A549 (cell line): Measurements from ENCODE around the gene NTN1. TPM values are rescaled to one million over a fixed set of nuclear protein-coding genes. Genes with fewer than 3 reads are reported as not detected.

Source experiments
- ATAC-seq, 2 experiments: fragments of 200-7000 bp in 1 of 2; fragments of >200 bp in 1 of 2; cut with Nextera tagmentation in 1 of 2; cut with Tn5 transposase in 1 of 2; 3 replicates each; pipeline versions ENCODE4 v1.8.0 to v1.9.1; 2018 to 2020; ENCODE audit warnings: mild to moderate bottlenecking in 1 of 2, moderate library complexity in 1 of 2
- CTCF ChIA-PET: fragments of 300-600 bp; sonication (Branson Sonifier 250); formaldehyde crosslinking; extraction: SDS; loops from one replicate; lab custom pipeline; 2021; ENCODE audit warnings: antibody characterized with exemption, inconsistent platforms; lab: Yijun Ruan, JAX
- POLR2A ChIA-PET: fragments of 350-600 bp; formaldehyde crosslinking; extraction: SDS; loops from one replicate; lab custom pipeline; 2021; ENCODE audit warnings: antibody characterized with exemption, inconsistent platforms; lab: Yijun Ruan, JAX
- DNase-seq, 2 experiments: peaks; one replicate each; pipeline versions ENCODE4 v3.0.0 to v3.0.0-alpha.2; 2011 to 2016; ENCODE audit warnings: low read depth in 1 of 2, low spot score in 1 of 2
- FAIRE-seq: peaks from 2 replicates; lab custom pipeline; 2011; peaks lifted over from hg19 to GRCh38; lab: Jason Lieb, UNC
- H3K27ac ChIP-seq, 2 experiments: fragments of >200 bp; sonication (Bioruptor Twin); formaldehyde crosslinking; 3 replicates each; pipeline ENCODE4 v1.5.1; 2016 to 2017
- H3K4me1 ChIP-seq: fragments of >200 bp; sonication (Bioruptor Twin); formaldehyde crosslinking; 3 replicates; pipeline ENCODE4 v1.6.1; 2016
- H3K4me2 ChIP-seq: fragments of >200 bp; sonication (Bioruptor Twin); formaldehyde crosslinking; 3 replicates; pipeline ENCODE4 v1.6.1; 2016
- H3K4me3 ChIP-seq: fragments of >200 bp; sonication (Bioruptor Twin); formaldehyde crosslinking; 3 replicates; pipeline ENCODE4 v1.5.1; 2016
- H3K9me3 ChIP-seq: fragments of >200 bp; sonication (Bioruptor Twin); formaldehyde crosslinking; 3 replicates; pipeline ENCODE4 v1.6.1; 2016
- CEBPB ChIP-seq, 2 experiments: fragments of >200 bp in 1 of 2; sonication (Bioruptor Twin) in 1 of 2; formaldehyde crosslinking in 1 of 2; IDR thresholded peaks; 2 replicates each; pipeline ENCODE4 v1.6.1; 2012 to 2016
- E2F6 ChIP-seq: IDR thresholded peaks from 2 replicates; pipeline ENCODE4 v1.6.1; 2012; ENCODE audit warnings: low read depth, borderline replicate concordance
- EP300 ChIP-seq, 2 experiments: fragments of >200 bp; sonication (Bioruptor Twin); formaldehyde crosslinking; IDR thresholded peaks; 2 replicates in 1 of 2; 3 replicates in 1 of 2; pipeline ENCODE4 v1.6.1; 2016 to 2017
- FOXS1 ChIP-seq: fragments of 250-450 bp; sonication (Bioruptor Pico); IDR thresholded peaks from 2 replicates; pipeline ENCODE4 v1.5.0; 2020; ENCODE audit warnings: mild to moderate bottlenecking, moderate library complexity
- HES2 ChIP-seq: fragments of >200 bp; sonication (Bioruptor Twin); formaldehyde crosslinking; IDR thresholded peaks from 2 replicates; pipeline ENCODE4 v1.6.1; 2016
- HOXB5 ChIP-seq: fragments of 250-450 bp; sonication (Bioruptor Pico); IDR thresholded peaks from 2 replicates; pipeline ENCODE4 v1.5.0; 2020; ENCODE audit warnings: mild to moderate bottlenecking, moderate library complexity
- JUN ChIP-seq, 2 experiments: fragments of >200 bp; sonication (Bioruptor Twin); formaldehyde crosslinking; IDR thresholded peaks; 2 replicates in 1 of 2; 3 replicates in 1 of 2; pipeline ENCODE4 v1.6.1; 2016 to 2017
- KDM5A ChIP-seq: fragments of 200-600 bp; sonication (generic); IDR thresholded peaks from 2 replicates; pipeline ENCODE4 v1.6.1; 2016; ENCODE audit warnings: antibody characterized with exemption, mild to moderate bottlenecking
- MAX ChIP-seq: IDR thresholded peaks from 2 replicates; pipeline ENCODE4 v1.6.1; 2012
- MAZ ChIP-seq: fragments of 150-350 bp; IDR thresholded peaks from 2 replicates; pipeline ENCODE4 v1.6.1; 2014; ENCODE audit warnings: antibody characterized with exemption, low read depth, low read length, borderline replicate concordance
- NR3C1 ChIP-seq: fragments of >200 bp; sonication (Bioruptor Twin); formaldehyde crosslinking; IDR thresholded peaks from 3 replicates; pipeline ENCODE4 v1.6.1; 2017
- PHF8 ChIP-seq: fragments of 200-600 bp; sonication (generic); IDR thresholded peaks from 2 replicates; pipeline ENCODE4 v1.6.1; 2016; ENCODE audit warnings: low read depth, mild to moderate bottlenecking, antibody characterized with exemption, moderate library complexity, borderline replicate concordance
- SMC3 ChIP-seq: fragments of >200 bp; sonication (Bioruptor Twin); formaldehyde crosslinking; IDR thresholded peaks from 3 replicates; pipeline ENCODE4 v1.6.1; 2018; ENCODE audit warnings: inconsistent platforms
- TP53 ChIP-seq: fragments of 250-450 bp; sonication (Bioruptor Pico); IDR thresholded peaks from 2 replicates; pipeline ENCODE4 v1.5.0; 2021; ENCODE audit warnings: mild to moderate bottlenecking, moderate library complexity
- USF2 ChIP-seq: fragments of 450-650 bp; IDR thresholded peaks from 2 replicates; pipeline ENCODE4 v1.6.1; 2014; ENCODE audit warnings: antibody characterized with exemption
- ZC3H11A ChIP-seq: fragments of 450-650 bp; IDR thresholded peaks from 2 replicates; pipeline ENCODE4 v1.6.1; 2014; ENCODE audit warnings: antibody characterized with exemption, mild to moderate bottlenecking
- WGBS: methylation state at CpG from one replicate; pipeline ENCODE4 v1.1.6; 2017; ENCODE audit errors: missing lambda C conversion rate; 5-methylcytosine and 5-hydroxymethylcytosine counted together
- polyA plus RNA-seq, 4 experiments: library from polyadenylated mRNA; depleted of rRNA in 3 of 4; stranded (reverse); fragments of >200 nt; fragmentation: RNase III in 1 of 4; extraction: RNeasy Plus Mini Kit Qiagen cat#74134 plus additional on column Dnase treatment in 1 of 4; gene quantifications; 2 replicates in 3 of 4; 3 replicates in 1 of 4; pipeline ENCODE4 v1.2.3, GENCODE V29; 2011 to 2017

Gene NTN1
- polyA plus RNA-seq, 2 of the 4 experiments (the other 2 are of a cell fraction), result 0.12 to 0.13 TPM

GRCh38 chr17:9239793-9240658 lies 218.7 kb downstream of the NTN1 start:
- peak overlapping the region; percentile 76 to 85 for H3K27ac ChIP-seq
- POLR2A ChIA-PET, result interaction anchor here (1.3 kb wide), 1 partner anchor 23 kb away, joined by 3 read pairs; no protein-coding TSS in a partner anchor
- DNase-seq (peak; percentile 50 to 66), FAIRE-seq (no peak), ATAC-seq (peak; percentile 52 to 77)
- CTCF ChIA-PET, result no interaction called here
- H3K4me1 ChIP-seq, result peaks cover 14% of the 10 kb centered on the region; the same call in 2 of the 3 replicates
- 37% methylated on average over 15 of the region's 84 CpGs for WGBS
- H3K4me2 ChIP-seq, result peak overlapping the region; percentile 92
- H3K4me3 ChIP-seq, result peak overlapping the region; percentile 46
- H3K9me3 ChIP-seq, result no peaks in the 10 kb centered on the region
- no peak for TF ChIP-seq ZC3H11A
- no peak for TF ChIP-seq HES2
- no peak for TF ChIP-seq KDM5A
- TF ChIP-seq USF2, result 0 out of 2 replicates have a peak, but pooled peaks have one; percentile 26
- TF ChIP-seq SMC3, result no peak
- no peak for TF ChIP-seq NR3C1
- TF ChIP-seq MAX, result peak; percentile 88
- TF ChIP-seq E2F6, result peak; percentile 84
- TF ChIP-seq JUN (IDR thresholded peaks at IDR 0.05), result 0 out of 5 replicates have a peak, but pooled peaks of 1 of the 2 experiments have one; percentile 33

GRCh38 chr17:9240659-9241370 lies 219.5 kb downstream of the NTN1 start:
- WGBS, result 88% methylated on average over 16 of the region's 17 CpGs
- TF ChIP-seq EP300 (IDR thresholded peaks at IDR 0.05) (no peak), CEBPB (IDR thresholded peaks at IDR 0.05) (no peak)
- ATAC-seq, result peak; percentile 4 to 35; a peak in 4 of 6 replicates
- ChIA-PET CTCF (interaction anchor here (1.3 kb wide), 1 partner anchor 281 kb away, joined by 4 read pairs; no protein-coding TSS in a partner anchor), POLR2A (interaction anchor here (1.3 kb wide), 1 partner anchor 24 kb away, joined by 3 read pairs; no protein-coding TSS in a partner anchor)
- H3K27ac ChIP-seq, result peak overlapping the region; percentile 76 to 85; a peak in 5 of 6 replicates
- no peak for FAIRE-seq
- DNase-seq, result peak in 1 of 2 experiments; percentile 36
- H3K4me3 ChIP-seq, result peak overlapping the region; percentile 46; the same call in 2 of the 3 replicates
- H3K4me2 ChIP-seq, result peak overlapping the region; percentile 92
- H3K4me1 ChIP-seq, result peaks cover 14% of the 10 kb centered on the region; the same call in 2 of the 3 replicates
- no peaks in the 10 kb centered on the region for H3K9me3 ChIP-seq

GRCh38 chr17:9241371-9241712 lies 220.0 kb downstream of the NTN1 start:
- Histone ChIP-seq H3K4me2 (no peak overlapping the region), H3K9me3 (no peaks in the 10 kb centered on the region), H3K4me1 (peaks cover 14% of the 10 kb centered on the region; the same call in 2 of the 3 replicates), H3K27ac (no peak overlapping the region), H3K4me3 (no peak overlapping the region)
- TF ChIP-seq EP300 (IDR thresholded peaks at IDR 0.05) (no peak), PHF8 (no peak), TP53 (CRISPR knock-in tag) (no peak), ZC3H11A (no peak), HOXB5 (CRISPR knock-in tag) (no peak), MAZ (no peak), FOXS1 (no peak), KDM5A (no peak)
- POLR2A ChIA-PET, result no interaction called here
- CTCF ChIA-PET, result interaction anchor here (1.3 kb wide), 1 partner anchor 280 kb away, joined by 4 read pairs; no protein-coding TSS in a partner anchor
- 92% methylated on average over 10 of the region's 10 CpGs for WGBS
- DNase-seq (no peak), ATAC-seq (peak; percentile 7 to 16; a peak in 4 of 6 replicates), FAIRE-seq (no peak)
